ENCODE results near the gene HSPA8.
A peak's percentile ranks its signal among the peaks of the same experiment; 100 is the strongest.
"Not testable (repeated sequence)": the region's sequence is repeated elsewhere in the genome, so short reads cannot be mapped to it uniquely, and the experiment has no call there.

The HSPA8 gene

GRCh38 chr11:123061403-123062157, at the start of gene HSPA8:
HSPA8 (minus strand) TSS chr11:123062136; CDS start chr11:123061324, 812 bp downstream.
- no peak for DNase-seq (ENCODE audit: low read depth)

DNA sequence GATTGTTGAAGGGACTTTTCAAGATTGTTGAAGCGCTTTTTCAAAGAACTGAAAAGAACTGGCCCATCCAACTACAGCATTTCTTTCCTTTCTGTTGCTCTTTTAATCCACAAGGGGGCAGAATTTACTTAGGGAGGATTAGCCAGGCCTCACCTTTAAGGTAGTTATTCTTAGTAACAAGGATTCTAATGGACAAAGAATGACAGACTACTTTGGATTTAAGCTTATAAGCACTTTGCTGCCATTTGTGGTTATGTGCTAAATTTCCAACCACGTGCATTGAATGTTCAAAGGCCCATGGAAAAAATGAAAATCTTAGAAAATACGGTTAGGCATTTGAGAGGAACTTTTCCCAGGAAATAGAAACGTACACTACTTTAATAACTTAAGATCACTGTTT, 49.5 kb upstream of the HSPA8 start:
- DNase-seq (ENCODE audit: low read depth), result no peak

GRCh38 chr11:123110397-123110796, 48.5 kb upstream of the HSPA8 start:
- no peak for DNase-seq (ENCODE audit: low read depth)

- DNase-seq (ENCODE audit: low read depth), result no peak
Observed at GRCh38 chr11:123107945-123108495, 46.1 kb upstream of the HSPA8 start.

- DNase-seq (ENCODE audit: low read depth), result no peak
Observed at GRCh38 chr11:123104697-123105096, 42.8 kb upstream of the HSPA8 start.

- no peak for DNase-seq (ENCODE audit: low read depth)
Observed at GRCh38 chr11:123103326-123103980, 41.5 kb upstream of the HSPA8 start.

- no peak for DNase-seq (ENCODE audit: low read depth)
Observed at GRCh38 chr11:123100379-123101085, 38.6 kb upstream of the HSPA8 start.

DNA sequence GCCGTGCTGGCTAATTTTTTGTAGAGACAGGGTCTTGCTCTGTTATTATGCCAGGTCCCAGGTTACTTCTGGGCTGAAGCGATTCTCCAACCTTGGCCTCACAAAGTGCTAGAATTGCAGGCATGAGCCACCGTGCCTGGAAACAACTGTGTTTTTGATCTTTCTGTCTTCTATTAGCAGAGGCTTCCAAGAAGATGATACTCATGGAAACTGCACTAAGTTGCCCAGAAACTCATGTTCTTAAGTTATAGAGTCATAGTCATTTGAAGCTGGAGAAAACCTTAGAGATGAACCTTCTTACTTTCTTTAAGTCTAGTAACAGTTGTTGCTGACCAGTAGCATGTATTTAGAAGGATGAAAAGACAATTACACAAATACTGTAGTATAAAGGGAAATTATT, 37.1 kb upstream of the HSPA8 start:
- DNase-seq (ENCODE audit: low read depth), result no peak

DNA sequence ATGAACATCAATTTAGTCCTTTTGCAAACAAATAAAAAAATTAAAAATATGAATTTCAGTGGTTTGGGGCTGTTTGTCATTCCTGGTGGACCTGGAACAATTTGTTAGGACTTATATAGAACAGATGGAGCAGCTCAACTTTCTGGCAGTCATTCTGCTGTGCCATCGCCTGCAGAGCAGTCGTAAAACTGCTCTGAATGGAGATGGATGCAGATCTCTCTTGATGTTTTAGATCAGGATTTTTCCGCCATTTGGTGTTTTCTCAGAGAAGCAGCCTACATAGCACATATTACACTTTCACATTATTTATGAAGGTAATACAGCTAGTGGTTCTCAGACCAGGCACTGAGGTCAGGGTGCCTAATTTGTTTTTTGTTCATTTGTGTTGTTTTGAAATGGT, 31.8 kb upstream of the HSPA8 start:
- no peak for DNase-seq (ENCODE audit: low read depth)

- DNase-seq (ENCODE audit: low read depth), result no peak
Observed at GRCh38 chr11:123091506-123091905, 29.6 kb upstream of the HSPA8 start.

GRCh38 chr11:123090168-123090567, 28.2 kb upstream of the HSPA8 start:
- not testable (repeated sequence) for DNase-seq (ENCODE audit: low read depth)

- DNase-seq (ENCODE audit: low read depth), result not testable (repeated sequence)
Observed at GRCh38 chr11:123088896-123089295, 27.0 kb upstream of the HSPA8 start.

GRCh38 chr11:123087657-123088056, 25.7 kb upstream of the HSPA8 start:
- DNase-seq (ENCODE audit: low read depth), result not testable (repeated sequence)

DNA sequence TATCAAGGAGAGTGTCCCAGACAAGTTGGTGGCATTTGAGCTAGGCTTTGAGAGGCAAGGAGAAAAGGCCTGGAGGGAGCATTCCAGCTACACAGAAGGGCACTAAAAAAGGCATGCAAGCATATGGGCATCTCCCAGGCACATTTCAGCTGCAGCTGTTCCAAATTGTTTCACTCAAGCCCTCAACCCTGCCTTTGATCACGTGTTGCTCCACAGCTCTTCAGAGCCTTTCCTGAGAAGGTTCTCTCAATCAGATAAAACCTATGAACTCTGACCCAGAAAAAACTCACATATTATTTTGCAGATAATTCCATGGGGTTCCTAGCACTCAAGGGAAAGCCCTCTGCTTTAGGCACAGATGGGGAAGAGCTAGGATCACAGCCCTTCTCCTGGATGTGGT, 24.4 kb upstream of the HSPA8 start:
- DNase-seq (ENCODE audit: low read depth), result no peak

GRCh38 chr11:123085497-123085896, 23.6 kb upstream of the HSPA8 start:
- no peak for DNase-seq (ENCODE audit: low read depth)

DNA sequence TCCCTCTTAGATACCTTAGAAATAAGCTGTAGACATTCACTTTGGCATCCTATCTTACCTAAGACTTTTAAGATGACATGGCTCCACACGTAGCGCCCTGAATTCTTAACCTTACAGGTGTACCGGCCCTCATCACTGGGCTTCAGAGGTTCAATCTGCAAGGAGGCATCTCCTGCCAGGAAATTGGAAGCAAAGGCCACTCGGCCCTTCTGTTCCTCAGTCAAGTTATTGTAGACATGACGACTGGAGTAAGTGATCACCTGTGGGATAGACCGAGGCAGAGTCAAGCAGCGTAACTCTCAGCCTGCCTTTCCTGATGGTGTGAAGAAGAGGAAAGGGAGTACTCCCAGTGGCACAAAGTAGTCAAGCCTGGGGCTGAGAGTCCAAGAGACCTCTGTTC, 22.5 kb upstream of the HSPA8 start:
- DNase-seq (ENCODE audit: low read depth), result no peak

- peak; percentile 95 for DNase-seq (ENCODE audit: low read depth)
Observed at GRCh38 chr11:123083623-123084029, 21.7 kb upstream of the HSPA8 start.

DNA sequence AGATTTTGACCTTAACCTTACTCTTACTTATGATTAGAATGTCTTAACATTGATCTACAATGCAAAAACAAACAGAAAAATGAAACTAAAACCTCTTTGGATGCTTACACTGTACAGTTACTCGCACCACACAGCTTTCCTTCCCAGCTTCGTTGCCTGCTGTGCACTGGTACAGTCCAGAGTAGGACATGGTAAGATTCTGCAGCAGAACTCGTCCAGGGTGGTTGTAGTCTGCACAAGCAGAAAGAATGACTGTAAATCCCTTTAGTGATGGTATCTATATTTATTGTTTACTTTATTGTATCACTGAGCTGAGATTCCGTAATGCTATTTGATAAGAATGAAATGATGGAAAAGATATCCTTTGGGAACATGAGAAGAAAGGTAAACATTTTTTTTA, 21.0 kb upstream of the HSPA8 start:
- DNase-seq (ENCODE audit: low read depth), result no peak

DNA sequence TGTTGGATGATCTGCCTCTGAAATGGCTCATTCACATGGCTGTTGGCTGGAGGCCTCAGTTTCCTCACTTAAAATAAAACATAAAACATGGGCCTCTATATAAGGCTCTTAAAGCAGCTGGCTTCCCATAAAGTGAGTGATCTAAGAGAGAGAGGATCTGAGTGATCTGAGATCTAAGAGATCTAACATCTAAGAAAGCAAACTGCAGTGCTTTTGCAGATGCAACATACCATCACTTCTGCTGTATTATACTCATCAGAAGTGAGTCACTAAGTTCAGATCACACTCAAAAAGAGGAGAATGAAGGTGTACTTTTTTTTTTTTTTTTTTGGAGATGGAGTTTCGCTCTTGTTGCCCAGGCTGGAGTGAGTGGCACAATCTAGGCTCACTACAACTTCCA, 18.1 kb upstream of the HSPA8 start:
- DNase-seq (ENCODE audit: low read depth), result no peak

DNA sequence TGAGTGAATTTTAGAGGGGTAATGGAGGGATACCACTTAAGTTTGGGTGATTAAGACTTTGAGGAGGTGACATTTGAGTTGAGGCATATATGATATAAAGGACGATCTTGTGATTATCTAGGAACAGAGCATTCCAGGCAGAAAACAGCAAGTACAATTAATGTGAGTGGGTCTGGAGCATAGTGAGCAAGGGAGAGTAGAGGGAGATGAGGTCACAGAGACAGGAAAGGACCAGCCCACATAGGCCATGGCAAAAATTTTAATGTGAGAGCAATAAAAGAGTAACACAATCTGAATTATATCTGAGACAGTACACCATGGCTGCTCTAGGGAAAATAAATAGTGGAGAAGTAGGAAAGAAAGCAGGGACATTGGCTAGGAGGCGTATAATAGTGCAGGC, 14.5 kb upstream of the HSPA8 start:
- DNase-seq (ENCODE audit: low read depth), result no peak

GRCh38 chr11:123073343-123074057, 11.6 kb upstream of the HSPA8 start:
- DNase-seq (ENCODE audit: low read depth), result no peak

DNA sequence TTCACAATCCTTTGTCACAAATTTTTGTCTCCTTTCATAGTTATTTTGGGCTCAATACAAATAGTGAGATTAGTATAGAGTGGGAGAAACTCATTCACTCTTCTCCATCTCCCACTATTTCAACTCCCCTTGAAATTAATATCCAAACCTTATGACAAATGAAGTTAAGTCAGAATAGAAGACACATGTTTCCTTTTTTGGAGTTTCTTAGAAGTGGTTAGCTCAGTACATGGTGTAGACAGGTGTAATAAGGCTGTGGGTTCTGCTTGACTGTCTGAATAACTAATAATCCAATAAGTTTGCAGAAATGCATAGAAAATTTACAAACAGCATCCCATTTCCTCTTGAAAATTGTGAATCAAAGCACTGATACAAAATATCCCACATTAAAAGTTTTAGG, 10.8 kb upstream of the HSPA8 start:
- no peak for DNase-seq (ENCODE audit: low read depth)

Data from non-pigmented ciliary epithelial cell (primary cell).